ENCODE results near the gene SYDE2. TPM values are rescaled to one million over a fixed set of nuclear protein-coding genes. Genes with fewer than 3 reads are reported as not detected.
A peak's percentile ranks its signal among the peaks of the same experiment; 100 is the strongest.

The SYDE2 gene
- total RNA-seq, 1 donor from 2014 or later: 1.5 TPM

DNA sequence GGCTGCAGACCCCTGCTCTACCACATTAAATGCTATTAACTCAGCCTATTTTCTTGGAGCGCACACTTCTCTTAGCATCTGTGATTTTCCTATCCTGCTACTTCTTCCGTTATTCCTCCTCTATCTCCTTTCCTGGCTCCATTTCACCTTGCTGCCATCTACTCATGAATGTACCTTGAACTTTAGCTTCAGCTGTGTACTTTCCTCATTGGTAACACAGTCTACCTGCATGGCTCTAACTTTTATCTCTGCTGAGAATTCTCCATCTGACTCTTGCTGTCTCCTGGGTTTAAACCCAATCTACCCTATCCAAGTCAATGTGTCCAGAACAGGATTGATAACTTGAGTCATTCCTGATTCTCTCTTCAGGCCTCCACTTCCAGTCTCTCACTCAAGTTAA, 84.9 kb downstream of the SYDE2 start:
- H3K4me3 Mint-ChIP-seq (ENCODE audit: unreplicated experiment): no peak overlapping the region
- TF ChIP-seq, protein P1, sequence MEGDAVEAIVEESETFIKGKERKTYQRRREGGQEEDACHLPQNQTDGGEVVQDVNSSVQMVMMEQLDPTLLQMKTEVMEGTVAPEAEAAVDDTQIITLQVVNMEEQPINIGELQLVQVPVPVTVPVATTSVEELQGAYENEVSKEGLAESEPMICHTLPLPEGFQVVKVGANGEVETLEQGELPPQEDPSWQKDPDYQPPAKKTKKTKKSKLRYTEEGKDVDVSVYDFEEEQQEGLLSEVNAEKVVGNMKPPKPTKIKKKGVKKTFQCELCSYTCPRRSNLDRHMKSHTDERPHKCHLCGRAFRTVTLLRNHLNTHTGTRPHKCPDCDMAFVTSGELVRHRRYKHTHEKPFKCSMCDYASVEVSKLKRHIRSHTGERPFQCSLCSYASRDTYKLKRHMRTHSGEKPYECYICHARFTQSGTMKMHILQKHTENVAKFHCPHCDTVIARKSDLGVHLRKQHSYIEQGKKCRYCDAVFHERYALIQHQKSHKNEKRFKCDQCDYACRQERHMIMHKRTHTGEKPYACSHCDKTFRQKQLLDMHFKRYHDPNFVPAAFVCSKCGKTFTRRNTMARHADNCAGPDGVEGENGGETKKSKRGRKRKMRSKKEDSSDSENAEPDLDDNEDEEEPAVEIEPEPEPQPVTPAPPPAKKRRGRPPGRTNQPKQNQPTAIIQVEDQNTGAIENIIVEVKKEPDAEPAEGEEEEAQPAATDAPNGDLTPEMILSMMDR (IDR thresholded peaks at IDR 0.05; ENCODE audit: partially characterized antibody, unreplicated experiment): no peak
- H3K9me3 Mint-ChIP-seq (ENCODE audit: unreplicated experiment): no peaks in the 10 kb centered on the region
- H3K36me3 Mint-ChIP-seq (ENCODE audit: unreplicated experiment): no peaks in the 10 kb centered on the region
- H3K27ac Mint-ChIP-seq (ENCODE audit: unreplicated experiment): no peak overlapping the region
- no peaks in the 10 kb centered on the region for H3K27me3 Mint-ChIP-seq (ENCODE audit: unreplicated experiment)
- no peak for DNase-seq
- no peaks in the 10 kb centered on the region for H3K4me1 Mint-ChIP-seq (ENCODE audit: low read depth, unreplicated experiment)

DNA sequence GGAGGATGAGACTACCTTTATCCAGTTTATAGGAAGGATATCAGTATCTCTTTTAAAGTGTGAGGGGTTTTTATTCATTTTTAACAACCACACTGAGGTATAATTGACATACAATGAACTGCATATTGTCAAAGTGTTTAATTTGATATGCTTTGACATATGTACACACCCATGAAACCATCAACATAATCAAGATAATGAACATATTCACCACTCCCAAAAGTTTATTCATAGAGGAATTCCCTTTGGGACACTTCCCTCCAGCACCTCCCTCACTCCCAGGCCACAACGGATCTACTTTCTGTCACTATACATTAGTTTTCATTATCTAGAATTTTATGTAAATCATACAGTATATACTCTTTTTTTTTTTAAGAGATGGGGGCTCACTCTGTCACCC, 89.1 kb downstream of the SYDE2 start:
- Mint-ChIP-seq H3K27ac (ENCODE audit: unreplicated experiment) (no peak overlapping the region), H3K9me3 (ENCODE audit: unreplicated experiment) (no peaks in the 10 kb centered on the region), H3K36me3 (ENCODE audit: unreplicated experiment) (no peaks in the 10 kb centered on the region), H3K4me3 (ENCODE audit: unreplicated experiment) (no peak overlapping the region), H3K4me1 (ENCODE audit: low read depth, unreplicated experiment) (no peaks in the 10 kb centered on the region), H3K27me3 (ENCODE audit: unreplicated experiment) (no peaks in the 10 kb centered on the region)
- no peak for DNase-seq
- TF ChIP-seq, protein P1 (IDR thresholded peaks at IDR 0.05; ENCODE audit: partially characterized antibody, unreplicated experiment): no peak

DNA sequence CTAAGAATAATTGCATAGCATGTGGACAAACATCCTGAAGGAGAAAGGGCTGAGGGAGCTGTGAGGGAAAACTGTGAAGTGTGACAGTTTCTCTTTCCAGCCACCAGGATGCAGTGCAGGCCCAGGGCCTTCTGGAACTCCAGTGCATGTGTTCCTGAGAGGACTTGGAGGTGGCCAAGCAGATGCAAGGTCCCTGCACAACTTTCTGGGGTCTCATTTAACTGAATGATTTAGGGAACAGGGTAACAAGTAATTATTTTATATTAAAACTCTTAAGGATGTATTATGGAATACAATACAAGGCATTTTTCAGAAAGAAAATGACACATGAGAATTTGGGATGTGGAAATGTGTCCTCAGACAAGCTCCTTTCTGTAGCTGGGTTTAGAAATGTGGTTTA, 91.3 kb downstream of the SYDE2 start:
- H3K36me3 Mint-ChIP-seq (ENCODE audit: unreplicated experiment): no peaks in the 10 kb centered on the region
- no peak overlapping the region for H3K4me3 Mint-ChIP-seq (ENCODE audit: unreplicated experiment)
- no peaks in the 10 kb centered on the region for H3K9me3 Mint-ChIP-seq (ENCODE audit: unreplicated experiment)
- no peaks in the 10 kb centered on the region for H3K27me3 Mint-ChIP-seq (ENCODE audit: unreplicated experiment)
- TF ChIP-seq, protein P1 (IDR thresholded peaks at IDR 0.05; ENCODE audit: partially characterized antibody, unreplicated experiment): peak; percentile 72
- no peak overlapping the region for H3K27ac Mint-ChIP-seq (ENCODE audit: unreplicated experiment)
- H3K4me1 Mint-ChIP-seq (ENCODE audit: low read depth, unreplicated experiment): no peaks in the 10 kb centered on the region
- peak; percentile 63 for DNase-seq

Small RNAs within 50 kb of the gene (microRNA-seq; reads per million reads assigned to microRNA genes)
- not detected for gene MIR4423 (ENCODE audit: unreplicated experiment)

Other genes with a start within 250 kb of the SYDE2 start
- not detected for gene MCOLN2, start 203.9 kb downstream of the SYDE2 start, total RNA-seq (ENCODE audit: unreplicated experiment)
- not detected for gene MCOLN3, start 152.5 kb downstream of the SYDE2 start, total RNA-seq (ENCODE audit: unreplicated experiment)
- gene C1orf52, start 58.6 kb upstream of the SYDE2 start, total RNA-seq (ENCODE audit: unreplicated experiment): 53.7 TPM
- 21.9 TPM for gene BCL10, start 75.6 kb upstream of the SYDE2 start, total RNA-seq (ENCODE audit: unreplicated experiment)

Data from glutamatergic neuron (in vitro differentiated cells).